ENCODE data around the gene USF1.
"Not testable (repeated sequence)": the region's sequence is repeated elsewhere in the genome, so short reads cannot be mapped to it uniquely, and the experiment has no call there.

USF1 gene

DNA sequence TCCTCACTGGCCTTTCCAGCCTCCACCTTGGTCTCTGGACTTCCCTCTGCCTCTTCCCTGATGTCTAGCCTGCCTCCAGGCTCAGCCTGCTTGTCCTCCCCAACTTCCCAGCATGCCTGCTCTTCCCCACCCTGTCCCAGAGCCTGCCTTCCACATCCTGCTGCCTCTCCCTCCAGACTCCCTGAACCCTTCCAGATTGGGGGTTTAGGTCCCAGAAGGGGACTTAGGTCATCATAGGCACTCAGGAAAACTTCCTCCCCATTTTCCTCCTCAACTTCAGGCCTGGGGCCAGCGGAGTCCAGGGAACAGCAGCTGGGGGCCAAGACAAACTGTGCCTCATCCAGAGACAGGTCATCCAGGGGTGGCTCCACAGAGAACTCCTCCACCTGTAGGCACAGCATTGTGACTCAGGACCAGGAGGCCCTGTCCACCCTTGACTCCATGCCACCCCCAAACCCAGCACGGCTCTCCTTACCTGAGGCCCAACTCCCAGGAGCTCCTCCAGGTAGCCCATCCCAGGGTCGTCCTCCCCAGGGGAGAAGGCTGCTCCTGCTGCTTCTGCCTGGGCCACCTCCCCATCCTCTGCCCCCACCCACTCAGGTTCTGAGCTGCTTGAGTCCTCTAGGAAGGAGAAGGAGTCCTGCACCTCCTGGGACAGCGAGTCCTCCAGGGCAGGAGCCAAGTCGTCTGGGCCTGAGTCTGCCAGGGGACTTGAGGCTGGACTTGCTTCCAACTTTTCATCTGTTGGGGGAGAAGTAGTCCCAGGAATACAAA is 3.4 kb upstream of the USF1 start:
- no peak for DNase-seq (ENCODE audit: low read depth, low spot score)

DNA sequence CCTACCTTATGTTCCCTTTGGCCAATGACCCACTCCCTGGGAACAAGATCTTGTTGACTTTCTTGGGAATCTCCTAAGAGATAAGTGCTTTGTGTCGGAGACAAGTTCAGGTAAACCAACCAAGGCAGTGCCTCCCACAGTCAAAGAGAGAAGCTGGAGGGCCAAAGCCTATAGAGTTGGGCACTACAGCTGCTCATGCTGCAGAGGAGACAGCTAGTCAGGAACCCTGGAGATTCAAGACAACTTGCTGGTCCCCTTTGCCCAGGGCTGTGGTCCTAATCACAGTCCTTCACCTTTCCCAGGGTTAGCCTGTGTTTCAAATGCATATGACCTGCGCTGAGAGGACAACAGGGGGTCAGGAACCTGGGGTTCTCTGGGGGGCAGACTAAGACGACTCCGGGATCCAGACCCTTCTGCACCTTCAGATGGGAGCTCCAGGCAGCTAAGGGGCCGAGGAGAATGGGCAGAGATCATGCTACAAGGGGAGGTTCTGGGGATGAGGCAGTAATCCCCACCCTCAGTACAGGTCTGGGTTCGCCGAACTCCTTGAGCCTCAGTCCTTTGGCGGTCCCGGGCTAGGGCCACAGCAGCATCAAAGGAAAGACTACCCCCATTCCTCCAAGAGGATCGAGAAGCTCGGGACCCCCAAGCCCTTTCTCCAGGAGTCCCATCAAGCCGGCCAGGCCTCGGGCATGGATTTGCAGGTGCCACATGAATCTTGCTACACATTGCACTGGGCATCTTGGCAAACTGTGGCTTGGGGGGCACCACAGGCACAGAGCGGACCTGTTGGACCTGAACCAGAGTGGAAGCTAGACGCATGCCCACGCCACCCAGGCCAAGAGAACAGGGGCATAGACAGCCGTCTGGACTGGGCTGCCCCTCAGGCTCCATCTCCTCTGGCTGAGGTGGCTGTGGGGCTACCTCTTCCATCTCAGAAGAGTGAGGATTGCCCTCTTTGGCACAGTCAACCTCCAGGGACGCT is 2.0 kb upstream of the USF1 start:
- DNase-seq (ENCODE audit: low read depth, low spot score), result no peak

DNA sequence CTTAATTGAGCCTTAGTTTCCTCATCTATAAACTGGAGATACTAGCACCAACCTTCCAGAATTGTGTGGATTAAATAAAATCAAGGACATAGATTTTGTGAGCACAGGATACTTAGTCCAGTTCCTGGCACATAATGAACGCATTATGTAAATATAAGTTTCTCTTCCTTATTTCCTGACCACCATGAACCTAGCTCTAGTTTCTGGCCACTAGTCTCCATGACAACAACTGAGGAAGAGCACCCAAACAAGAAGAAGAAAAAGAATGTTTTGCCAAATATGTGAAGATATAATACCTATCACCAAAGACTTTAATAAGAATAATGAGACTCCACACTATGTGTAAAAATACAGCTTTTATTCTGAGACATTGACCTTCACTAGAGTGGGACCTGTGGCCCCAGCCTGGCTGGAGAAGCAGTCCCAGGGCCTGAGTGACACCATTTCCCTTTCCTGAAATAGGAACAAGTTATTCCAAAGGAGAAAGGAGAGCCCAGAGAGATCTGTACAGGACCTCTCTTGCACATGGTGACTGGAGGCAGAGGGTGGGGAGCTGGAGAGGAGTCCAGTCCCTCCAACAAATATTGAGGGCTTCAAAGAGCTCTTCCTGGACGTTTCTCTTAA is 940 bp upstream of the USF1 start:
- DNase-seq (ENCODE audit: low read depth, low spot score), result no peak

DNA sequence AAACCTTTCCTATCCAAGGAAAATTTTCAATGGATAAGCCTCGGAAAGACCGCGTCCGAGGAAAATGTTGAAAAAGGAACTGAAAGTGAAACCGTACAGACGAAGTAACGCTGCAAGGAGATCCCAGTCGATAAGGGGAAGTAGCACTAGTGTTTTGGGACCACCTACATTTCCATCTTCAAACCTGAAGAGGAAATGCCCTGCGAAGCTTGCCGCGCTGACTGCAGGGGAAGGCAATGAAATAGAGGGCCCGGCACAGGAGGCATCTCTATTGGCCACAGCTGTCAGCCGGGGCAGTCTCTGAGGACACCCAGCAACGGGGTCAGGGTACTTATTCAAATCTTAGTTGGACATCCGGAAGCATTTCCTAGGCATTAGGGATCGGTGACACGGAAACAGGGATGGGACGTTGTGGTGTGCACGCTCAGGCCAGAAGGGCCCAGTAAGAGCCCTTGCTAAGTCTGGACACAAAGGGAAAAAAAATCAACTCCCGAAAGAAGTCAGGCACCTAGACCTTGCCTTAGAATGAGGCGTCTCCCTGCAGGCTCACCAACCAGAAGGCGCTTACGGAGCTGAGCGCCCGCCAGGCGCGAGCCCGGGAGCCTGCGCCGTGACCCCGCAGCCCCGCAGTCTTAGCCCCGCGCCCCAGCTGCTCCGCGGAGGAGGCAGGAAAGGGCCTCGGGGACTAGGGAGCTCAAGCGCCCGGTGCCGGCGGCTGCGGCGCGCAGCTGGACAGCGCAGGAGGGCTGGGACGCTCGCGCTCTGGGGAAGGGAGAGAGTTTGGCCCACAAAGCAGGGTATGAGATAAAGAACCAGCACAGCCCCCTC is 655 bp downstream of the USF1 start:
- DNase-seq (ENCODE audit: low read depth, low spot score), result peak; percentile 23

DNA sequence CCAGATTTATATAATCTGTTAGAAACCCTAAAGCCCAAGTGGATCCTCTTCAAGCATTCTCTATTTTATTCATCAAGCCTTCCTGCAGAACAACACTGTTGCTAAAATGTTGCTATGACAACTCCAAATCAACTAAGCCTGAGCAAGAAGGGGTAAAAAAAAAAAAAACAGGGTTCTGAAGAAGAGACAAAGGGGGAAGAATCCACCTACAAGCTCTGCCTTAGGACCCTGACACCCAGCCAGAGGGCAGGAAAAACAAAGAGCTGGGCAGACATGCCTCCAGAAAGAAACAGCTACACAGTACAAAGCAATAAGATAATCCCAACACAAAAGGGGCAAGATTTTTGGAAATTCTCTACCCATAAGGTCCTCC is 1.3 kb downstream of the USF1 start:
- DNase-seq (ENCODE audit: low read depth, low spot score), result no peak

DNA sequence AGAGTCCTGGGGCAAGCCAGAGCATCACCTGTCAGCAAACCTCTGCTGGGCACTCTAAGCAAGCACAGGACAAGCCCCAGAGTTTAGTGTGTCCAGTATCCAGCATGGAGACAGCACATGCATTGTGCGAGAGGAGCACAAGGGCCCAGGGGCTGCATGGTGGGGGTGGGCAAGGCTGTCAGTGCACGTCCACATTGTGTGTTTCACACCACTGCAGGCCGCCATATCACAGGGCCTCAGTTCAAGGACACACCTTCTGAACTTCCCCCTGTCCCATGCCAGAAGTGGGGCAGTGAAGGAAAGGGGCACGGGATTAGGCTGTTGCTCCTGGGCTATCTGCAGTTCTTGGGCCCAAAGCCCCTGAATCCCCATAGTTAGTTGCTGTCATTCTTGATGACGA is 6.2 kb downstream of the USF1 start:
- DNase-seq (ENCODE audit: low read depth, low spot score), result no peak

DNA sequence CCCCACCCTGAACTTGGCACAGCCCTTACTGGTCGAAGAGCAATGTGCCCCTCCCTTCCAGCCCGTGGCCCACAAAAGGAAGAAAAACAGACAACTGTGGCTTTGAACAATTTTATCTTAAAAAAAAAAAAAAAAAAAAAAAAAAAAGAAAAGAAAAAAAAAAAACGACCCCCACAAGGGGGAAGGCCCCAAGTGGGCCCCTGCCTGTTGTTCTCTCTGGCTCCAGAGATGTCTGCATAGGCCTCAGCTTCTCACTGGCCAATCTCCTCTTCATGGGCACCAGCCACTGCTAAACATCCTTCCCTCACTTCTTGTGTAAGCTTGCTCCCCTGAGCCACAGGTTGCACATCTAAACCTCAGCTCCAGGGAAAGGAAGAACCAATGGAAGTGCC is 6.6 kb downstream of the USF1 start:
- DNase-seq (ENCODE audit: low read depth, low spot score), result no peak

DNA sequence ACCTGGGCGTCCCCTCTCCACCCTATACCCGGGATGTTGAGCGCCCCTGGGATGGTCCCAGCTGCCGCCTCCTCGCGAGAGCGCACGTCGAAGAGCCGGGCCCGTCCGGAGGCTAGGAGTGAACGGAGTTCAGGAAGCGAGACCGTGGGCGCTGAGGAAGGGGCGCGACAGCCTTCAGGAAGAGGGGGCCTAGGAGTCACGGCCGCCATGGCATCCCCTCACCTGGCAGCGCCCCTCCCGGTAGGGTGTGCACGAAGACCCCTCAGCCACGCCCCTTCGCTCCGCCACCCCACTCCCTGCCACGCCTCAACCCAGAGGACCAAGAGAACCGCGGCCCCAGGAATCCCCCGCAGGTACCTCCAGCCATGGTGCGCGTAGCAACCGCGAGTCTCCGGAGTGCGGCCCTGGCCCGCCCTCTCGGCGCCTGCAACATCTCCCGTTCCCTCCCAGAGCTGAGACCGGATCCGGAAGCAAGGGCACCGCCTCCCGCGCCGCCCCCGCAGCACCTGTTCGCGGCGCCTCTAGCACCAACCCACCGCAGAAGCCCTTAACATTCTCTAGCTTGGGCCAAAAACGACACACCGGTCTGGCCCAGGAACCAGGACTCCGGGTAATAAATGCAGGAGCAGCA is 7.1 kb downstream of the USF1 start, which contains the start of gene TSTD1:
Gene TSTD1 (minus strand): TSS at position 442 of the 631 bp plus-strand sequence. CDS start 75 bp downstream, at position 367.
- DNase-seq (ENCODE audit: low read depth, low spot score), result no peak

DNA sequence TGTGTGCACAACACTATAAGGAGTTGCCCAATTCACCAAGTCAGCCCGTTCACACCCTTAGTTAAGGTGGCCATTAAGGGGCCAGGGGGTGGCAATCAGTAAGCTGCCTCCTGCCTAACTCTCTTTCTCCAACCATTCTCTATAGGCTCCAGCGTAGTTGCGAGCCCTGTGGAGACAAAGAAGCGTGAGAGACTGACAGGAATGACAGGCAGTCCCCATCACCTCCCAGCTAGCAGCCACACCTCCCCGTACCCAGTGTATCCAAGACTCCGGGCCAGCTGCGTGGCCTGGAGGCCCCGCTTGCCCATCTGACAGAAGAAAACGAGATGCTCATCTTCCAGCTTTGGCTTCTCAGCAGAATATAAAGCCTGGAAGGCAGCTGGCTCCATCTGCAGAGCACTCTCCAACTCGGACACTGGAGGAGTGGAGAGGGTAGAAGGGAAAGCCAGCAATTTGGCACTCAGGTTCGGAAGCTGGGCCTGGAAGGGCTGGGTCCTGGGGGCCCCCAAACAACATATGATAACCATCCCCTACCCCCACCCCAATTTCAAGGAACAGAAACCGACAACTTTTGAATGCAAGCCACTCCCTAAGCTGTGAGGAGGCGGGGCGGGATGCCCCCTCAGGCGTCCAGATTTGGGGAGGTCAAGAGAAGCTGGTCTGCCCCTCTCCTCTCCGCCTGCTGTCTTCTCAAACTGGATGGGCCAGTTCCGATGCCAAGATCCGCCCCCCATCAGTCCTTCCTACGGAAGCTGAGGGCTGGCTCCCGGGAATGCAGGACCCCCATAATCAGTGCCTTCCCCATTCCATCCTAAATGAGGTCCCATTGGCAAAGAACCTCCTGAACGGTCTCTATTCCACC is 7.9 kb downstream of the USF1 start:
- no peak for DNase-seq (ENCODE audit: low read depth, low spot score)

DNA sequence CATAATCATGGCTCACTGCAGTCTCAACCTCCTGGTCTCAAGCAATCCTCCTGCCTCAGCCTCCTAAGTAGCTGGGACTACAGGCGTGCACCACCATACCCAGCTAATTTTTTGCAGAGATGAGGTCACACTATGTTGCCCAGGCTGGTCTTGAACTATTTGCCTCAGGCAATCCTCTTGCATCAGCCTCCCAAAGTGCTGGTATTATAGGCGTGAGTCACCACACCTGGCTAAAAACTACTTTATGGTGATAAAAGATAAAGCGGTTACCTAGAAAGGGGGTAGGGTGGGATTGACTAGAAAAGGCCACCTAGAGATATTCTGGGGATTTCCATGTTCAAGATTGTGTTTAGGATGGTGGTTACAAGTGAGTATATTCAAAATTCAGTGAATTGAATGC is 12.0 kb downstream of the USF1 start:
- DNase-seq (ENCODE audit: low read depth, low spot score), result no peak

DNA sequence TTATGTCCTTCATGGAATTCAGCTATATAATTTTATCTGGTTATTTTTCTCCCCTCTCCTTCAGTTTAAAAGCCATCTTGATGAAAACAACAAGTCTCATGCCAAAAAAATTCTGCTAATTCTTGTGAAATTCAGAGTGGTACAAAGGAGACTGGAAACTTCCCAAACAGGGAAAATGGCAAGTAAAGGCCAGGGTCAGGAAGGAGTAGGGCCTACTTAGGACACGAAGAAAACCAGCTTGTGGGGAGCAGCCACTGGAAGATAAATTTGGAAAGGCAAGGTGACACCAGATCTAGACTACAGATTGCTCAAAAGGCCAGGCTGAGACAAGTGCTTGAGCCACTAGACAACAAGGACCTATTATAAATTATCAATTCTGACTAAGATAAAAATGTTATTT is 13.4 kb downstream of the USF1 start:
- no peak for DNase-seq (ENCODE audit: low read depth, low spot score)

DNA sequence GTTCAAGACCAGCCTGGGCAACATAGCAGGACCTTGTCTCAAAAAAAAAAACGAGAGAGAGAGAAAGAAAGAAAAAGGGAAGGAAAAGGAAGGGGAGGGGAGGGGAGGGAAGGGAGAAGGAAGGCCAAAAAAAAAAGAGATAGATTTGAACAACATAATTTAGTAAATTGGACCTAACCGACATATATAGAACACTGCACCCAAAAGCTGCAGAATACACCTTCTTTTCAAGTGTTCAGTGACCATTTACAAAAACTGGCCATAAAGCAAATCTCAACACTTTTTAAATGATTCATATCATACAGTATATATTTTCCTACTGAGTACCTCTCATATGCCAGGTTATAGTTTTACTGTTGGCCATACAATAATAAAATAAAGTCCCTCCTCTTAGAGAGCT is 13.9 kb downstream of the USF1 start:
- no peak for DNase-seq (ENCODE audit: low read depth, low spot score)

DNA sequence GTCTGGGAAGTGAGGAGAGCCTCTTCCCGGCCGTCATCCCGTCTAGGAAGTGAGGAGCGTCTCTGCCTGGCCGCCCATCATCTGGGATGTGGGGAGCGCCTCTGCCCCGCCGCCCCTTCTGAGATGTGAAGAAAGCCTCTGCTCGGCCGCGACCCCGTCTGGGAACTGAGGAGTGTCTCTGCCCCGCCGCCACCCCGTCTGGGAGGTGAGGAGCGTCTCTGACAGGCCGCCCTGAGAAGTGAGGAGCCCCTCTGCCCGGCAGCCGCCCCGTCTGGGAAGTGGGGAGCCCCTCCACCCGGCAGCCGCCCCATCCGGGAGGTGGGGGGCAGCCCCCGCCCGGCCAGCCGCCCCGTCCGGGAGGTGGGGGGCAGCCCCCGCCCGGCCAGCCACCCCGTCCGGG is 16.3 kb downstream of the USF1 start:
- DNase-seq (ENCODE audit: low read depth, low spot score), result not testable (repeated sequence)

DNA sequence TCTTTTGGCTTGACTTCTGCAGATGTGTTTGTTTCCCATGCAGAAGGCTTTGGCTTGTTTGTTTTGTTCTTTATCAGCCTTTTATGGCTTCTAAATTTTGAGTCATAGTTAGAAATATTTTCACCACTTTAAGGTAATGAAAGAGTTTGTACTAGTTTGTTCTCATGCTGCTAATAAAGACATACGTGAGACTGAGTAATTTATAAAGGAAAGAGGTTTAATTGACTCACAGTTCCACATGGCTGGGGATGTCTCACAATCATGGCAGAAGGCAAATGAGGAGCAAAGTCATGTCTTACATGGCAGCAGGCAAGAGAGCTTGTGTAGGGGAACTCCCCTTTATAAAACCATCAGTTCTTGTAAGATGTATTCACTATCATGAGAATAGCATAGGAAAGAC is 18.8 kb downstream of the USF1 start:
- DNase-seq (ENCODE audit: low read depth, low spot score), result not testable (repeated sequence)

DNA sequence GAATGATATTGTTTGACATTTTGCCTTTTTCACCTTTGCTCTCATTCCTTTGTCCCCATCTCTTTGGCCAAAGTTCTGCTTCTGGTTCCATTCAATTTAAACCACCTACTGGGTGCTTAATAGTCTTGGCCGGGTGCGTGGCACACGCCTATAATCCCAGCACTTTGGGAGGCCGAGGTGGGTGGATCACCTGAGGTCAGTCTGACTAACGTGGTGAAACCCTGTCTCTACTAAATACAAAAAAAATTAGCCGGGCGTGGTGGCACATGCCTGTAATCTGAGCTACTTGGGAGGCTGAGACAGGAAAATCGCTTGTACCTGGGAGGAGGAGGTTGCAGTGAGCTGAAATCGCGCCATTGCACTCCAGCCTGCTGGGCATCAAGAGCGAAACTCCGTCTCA is 23.3 kb downstream of the USF1 start:
- not testable (repeated sequence) for DNase-seq (ENCODE audit: low read depth, low spot score)

DNA sequence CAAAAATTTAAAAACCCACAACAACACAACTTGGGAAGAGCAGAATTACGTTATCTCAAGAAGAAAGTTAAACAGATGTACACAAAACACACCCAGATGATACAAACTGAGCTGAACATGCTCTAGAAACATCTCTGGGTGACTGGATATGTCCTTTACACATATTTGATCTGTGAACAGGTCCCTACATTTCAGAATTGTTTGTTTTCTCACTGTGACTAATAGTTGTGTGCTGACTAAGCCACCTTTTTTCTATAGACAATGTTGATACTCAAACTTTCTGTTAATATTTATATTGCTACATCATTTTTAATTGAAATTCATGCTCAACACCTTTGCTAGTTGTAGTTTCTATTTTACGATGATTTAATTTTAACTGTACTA is 23.8 kb downstream of the USF1 start:
- no peak for DNase-seq (ENCODE audit: low read depth, low spot score)

DNA sequence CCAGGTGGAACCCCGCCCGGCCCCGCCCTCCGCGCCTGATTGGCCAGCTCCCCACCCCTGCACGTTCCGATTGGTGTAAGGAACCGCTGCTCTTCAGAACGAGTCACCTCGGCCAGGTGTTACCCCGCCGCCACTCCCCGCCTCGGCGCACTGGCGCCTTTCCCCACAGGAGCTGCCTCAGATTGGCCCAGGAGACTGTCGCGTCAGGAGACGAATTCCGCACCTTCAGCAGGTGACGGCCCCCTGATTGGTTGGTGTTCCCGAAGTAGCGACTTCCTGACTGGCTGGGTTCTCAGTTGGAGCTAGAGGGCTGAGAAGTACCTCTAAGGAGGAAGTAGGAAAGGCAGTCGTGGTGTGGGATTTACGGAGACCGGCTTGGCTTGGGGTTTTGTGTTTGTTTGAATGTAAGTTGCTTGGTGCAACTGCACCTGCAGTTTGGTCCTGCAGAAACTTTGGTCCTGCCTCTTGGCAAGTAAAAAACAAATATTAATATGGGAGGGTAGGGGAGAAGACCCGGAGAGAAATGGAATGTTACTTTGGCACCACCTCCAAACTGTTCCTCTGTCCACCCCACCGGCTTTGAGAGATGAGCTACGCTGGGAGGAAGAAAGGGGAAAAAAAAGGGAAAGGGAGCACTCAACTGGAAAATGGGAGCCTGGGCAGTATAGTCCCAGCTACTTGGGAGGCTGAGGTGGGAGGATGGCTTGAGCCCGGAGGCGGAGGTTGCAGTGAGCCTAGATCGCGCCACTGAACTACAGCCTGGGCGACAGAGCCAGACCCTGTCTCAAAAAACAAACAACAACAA is 24.4 kb downstream of the USF1 start:
- no peak for DNase-seq (ENCODE audit: low read depth, low spot score)

DNA sequence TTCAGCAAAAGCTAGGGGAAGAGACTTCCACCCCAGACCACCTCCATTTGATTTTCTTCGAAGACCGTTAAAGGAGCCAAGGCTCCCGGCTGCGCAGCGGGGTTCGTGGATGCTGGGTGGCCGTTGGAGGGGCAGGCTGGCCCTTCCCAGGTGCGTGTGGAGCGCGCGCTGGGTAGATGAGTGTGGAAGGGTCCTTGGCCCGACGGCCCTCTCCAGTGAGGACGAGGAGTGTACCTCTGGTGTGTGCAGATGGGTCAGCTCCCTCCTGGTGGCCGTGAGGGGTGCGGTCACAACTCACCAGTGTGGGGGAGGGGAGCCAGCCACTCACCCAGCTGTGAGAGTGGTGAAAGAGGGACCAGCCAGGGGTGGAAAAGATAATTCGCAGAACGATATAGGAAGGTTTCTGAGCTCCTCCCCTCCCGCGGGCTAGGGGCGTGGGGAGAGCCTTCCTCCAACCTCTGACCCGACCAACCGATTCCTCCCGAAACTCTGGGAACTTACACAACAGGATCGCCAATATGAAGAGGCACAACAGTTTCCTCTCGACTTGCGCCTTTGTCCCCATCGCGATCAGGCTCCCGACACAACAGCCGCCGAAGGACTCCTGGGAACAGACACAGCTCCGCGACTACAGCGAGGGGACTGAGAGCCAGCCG is 25.1 kb downstream of the USF1 start, which contains the start of gene F11R:
Gene F11R (minus strand): TSS at position 644 of the 656 bp plus-strand sequence. CDS start 79 bp downstream, at position 565.
- DNase-seq (ENCODE audit: low read depth, low spot score), result no peak

All from smooth muscle cell of the brain vasculature (primary cell).